T-helper 1 cell treated with Interleukin-12 subunit alpha and Interleukin-12 subunit beta and Interleukin-4 antibody, amounts not matched to agents 30 μg/mL and 1 μg/mL, for 36 hours (primary cell): Measurements from ENCODE around the gene CELA1.

Source experiments
- H3K27ac Mint-ChIP-seq: one replicate; pipeline ENCODE4 v1.8.0; 2021; ENCODE audit warnings: mild to moderate bottlenecking, mixed read lengths
- H3K27me3 Mint-ChIP-seq: one replicate; pipeline ENCODE4 v1.8.0; 2021; ENCODE audit warnings: low read depth, mixed read lengths
- H3K36me3 Mint-ChIP-seq: one replicate; pipeline ENCODE4 v1.8.0; 2021; ENCODE audit warnings: low read depth, mixed read lengths
- H3K4me1 Mint-ChIP-seq: one replicate; pipeline ENCODE4 v1.8.0; 2021; ENCODE audit warnings: low read depth, mixed read lengths
- H3K4me3 Mint-ChIP-seq: one replicate; pipeline ENCODE4 v1.8.0; 2021; ENCODE audit warnings: mild to moderate bottlenecking, moderate library complexity, mixed read lengths
- H3K9me3 Mint-ChIP-seq: one replicate; pipeline ENCODE4 v1.8.0; 2021; ENCODE audit warnings: mixed read lengths

Gene CELA1

DNA sequence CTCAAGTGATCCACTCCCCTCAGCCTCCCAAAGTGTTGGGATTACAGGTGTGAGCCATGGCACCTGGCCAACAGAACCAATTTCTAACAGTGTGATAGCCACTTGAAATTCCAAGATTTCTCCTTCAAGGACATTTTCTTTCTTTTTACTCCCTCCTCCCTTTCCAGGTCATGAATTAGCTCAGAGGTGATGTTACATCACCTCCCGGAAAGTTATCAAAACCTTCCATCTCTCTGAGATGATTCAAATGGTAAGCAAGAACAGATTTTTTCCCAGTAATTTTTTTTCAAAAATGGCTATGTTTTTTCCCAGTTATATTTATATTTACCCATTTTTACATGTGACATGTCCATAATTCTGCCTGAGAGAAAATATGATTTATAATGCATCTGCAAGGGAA lies 60.6 kb downstream of the CELA1 start:
- Mint-ChIP-seq H3K27ac (no peak overlapping the region), H3K4me1 (peaks cover 2% of the 10 kb centered on the region), H3K36me3 (peaks cover 31% of the 10 kb centered on the region), H3K4me3 (no peak overlapping the region), H3K9me3 (no peaks in the 10 kb centered on the region), H3K27me3 (no peaks in the 10 kb centered on the region)

DNA sequence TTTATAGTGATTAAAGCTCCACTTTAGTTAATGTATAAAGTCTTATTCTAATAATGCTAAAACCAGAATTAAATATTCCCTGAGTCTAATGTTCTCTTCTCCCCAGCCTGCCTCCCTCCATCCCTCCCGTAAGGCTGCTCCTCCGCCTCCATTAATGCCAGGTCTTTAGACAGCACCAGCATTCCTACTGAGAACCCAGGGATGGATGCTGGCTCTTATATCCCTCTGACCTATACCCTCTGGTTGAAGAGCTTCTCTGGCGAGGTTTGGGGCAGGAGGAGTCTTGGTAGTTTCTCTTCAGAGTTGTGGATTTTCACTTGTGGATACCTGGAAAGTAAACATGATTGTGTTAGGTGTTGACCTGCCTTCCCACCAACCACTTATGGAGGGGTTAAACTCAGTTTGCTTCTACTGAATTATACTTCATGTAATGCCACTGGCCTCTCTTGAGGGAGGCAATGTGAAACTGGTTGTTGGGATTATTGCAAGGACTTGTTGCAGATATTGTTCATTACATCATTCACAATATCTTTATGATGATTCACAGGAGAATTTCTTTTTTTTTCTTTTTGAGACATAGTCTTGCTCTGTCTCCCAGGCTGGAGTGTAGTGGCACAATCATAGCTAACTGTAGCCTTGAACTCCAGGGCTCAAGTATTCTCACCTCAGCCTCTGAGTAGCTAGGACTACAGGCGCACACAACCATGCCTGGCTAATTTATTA lies 65.1 kb downstream of the CELA1 start:
- H3K4me3 Mint-ChIP-seq = no peak overlapping the region
- H3K4me1 Mint-ChIP-seq = peaks cover 2% of the 10 kb centered on the region
- no peak overlapping the region for H3K27ac Mint-ChIP-seq
- peaks cover 21% of the 10 kb centered on the region for H3K36me3 Mint-ChIP-seq
- no peaks in the 10 kb centered on the region for H3K9me3 Mint-ChIP-seq
- H3K27me3 Mint-ChIP-seq = no peaks in the 10 kb centered on the region
